ENCODE measurements around the gene RNF144B. TPM values are rescaled to one million over a fixed set of nuclear protein-coding genes. Genes with fewer than 3 reads are reported as not detected.

Gene RNF144B
- total and polyA plus RNA-seq, 2 of the 13 experiments (the other 11 are each of a cell fraction or from before 2014, with no cell fraction given) = 1.8 to 4.3 TPM

GRCh38 chr6:18473755-18474154, 86.6 kb downstream of the RNF144B start (continued):
- TF ChIP-seq ZNF407 (CRISPR knock-in tag; IDR thresholded peaks at IDR 0.05; ENCODE audit: not compliant biosample characterization) = no peak
- TF ChIP-seq ZNF747 (CRISPR knock-in tag; IDR thresholded peaks at IDR 0.05; ENCODE audit: borderline replicate concordance) = no peak
- no peak for TF ChIP-seq SP1 (IDR thresholded peaks at IDR 0.05)
- no peak for TF ChIP-seq SP1 (CRISPR knock-in tag; IDR thresholded peaks at IDR 0.05)
- TF ChIP-seq ZBTB42 (CRISPR knock-in tag; IDR thresholded peaks at IDR 0.05) = no peak
- no peak for TF ChIP-seq ZNF615 (CRISPR knock-in tag; IDR thresholded peaks at IDR 0.05; ENCODE audit: borderline replicate concordance)
